Measurements from ENCODE around the gene SHBG.
"Not testable (repeated sequence)": the region's sequence is repeated elsewhere in the genome, so short reads cannot be mapped to it uniquely, and the experiment has no call there.

DNA sequence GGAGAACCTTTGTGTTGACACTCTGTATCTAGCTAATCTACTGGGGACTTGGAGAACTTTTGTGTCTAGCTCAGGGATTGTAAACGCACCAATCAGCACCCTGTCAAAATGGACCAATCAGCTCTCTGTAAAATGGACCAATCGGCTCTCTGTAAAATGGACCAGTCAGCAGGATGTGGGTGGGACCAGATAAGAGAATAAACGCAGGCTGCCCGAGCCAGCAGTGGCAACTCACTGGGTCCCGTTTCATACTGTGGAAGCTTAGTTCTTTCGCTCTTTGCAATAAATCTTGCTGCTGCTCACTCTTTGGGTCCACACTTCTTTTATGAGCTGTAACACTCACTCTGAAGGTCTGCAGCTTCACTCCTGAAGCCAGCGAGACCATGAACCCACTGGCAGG is 11.7 kb downstream of the SHBG start:
- TF ChIP-seq, protein P1, sequence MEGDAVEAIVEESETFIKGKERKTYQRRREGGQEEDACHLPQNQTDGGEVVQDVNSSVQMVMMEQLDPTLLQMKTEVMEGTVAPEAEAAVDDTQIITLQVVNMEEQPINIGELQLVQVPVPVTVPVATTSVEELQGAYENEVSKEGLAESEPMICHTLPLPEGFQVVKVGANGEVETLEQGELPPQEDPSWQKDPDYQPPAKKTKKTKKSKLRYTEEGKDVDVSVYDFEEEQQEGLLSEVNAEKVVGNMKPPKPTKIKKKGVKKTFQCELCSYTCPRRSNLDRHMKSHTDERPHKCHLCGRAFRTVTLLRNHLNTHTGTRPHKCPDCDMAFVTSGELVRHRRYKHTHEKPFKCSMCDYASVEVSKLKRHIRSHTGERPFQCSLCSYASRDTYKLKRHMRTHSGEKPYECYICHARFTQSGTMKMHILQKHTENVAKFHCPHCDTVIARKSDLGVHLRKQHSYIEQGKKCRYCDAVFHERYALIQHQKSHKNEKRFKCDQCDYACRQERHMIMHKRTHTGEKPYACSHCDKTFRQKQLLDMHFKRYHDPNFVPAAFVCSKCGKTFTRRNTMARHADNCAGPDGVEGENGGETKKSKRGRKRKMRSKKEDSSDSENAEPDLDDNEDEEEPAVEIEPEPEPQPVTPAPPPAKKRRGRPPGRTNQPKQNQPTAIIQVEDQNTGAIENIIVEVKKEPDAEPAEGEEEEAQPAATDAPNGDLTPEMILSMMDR (IDR thresholded peaks at IDR 0.05), result not testable (repeated sequence)
- TF ChIP-seq POLR2A (IDR thresholded peaks at IDR 0.05), result not testable (repeated sequence)
